ENCODE data around the gene NUP205. TPM values are rescaled to one million over a fixed set of nuclear protein-coding genes. Genes with fewer than 3 reads are reported as not detected.

NUP205 gene
- total and polyA plus RNA-seq, 2 of the 13 experiments (the other 11 are each of a cell fraction or from before 2014, with no cell fraction given), result 46.2 to 87.2 TPM

- in situ Hi-C loops (cut with HindIII; ENCODE audit: extremely low pct_ligation_motif_present, low pct_unique_long_range_greater_than_20kb), result loop anchor here (5.0 kb wide), 1 partner anchor 47 kb away; the partner anchor contains the start of gene NUP205
- FAIRE-seq (peak; percentile 80), ATAC-seq (peak; percentile 96), DNase-seq (ENCODE audit: low spot score) (peak; percentile 92)
- Histone ChIP-seq H3K36me3 (replicated peaks in 1 of 2; ENCODE audit: control insufficient read depth in 1 of 2, insufficient read depth in 2 of 2, low read length in 2 of 2) (0 out of 5 replicates have a peak, but pooled peaks cover 0 to 2% of the 10 kb centered on the region in 2 experiments), H3K9ac (ENCODE audit: insufficient read depth, low read depth, low read length) (peak within 1 kb of the TSS; percentile 93), H2AFZ (ENCODE audit: low read length) (peak within 1 kb of the TSS; percentile 94), H3K4me1 (ENCODE audit: insufficient read depth, low read length) (peaks cover 31% of the 10 kb centered on the region), H3K79me2 (ENCODE audit: insufficient read depth, low read length) (peaks cover 47% of the 10 kb centered on the region), H3K27me3 (ENCODE audit: control insufficient read depth in 1 of 2, insufficient read depth in 2 of 2, low read length in 2 of 2) (no peaks in the 10 kb centered on the region; a peak in 1 of 5 replicates), H4K20me1 (ENCODE audit: insufficient read depth, low read length) (peaks cover 8% of the 10 kb centered on the region), H3K4me3 (replicated peaks in 1 of 3; ENCODE audit: insufficient read depth in 1 of 3, low read depth in 2 of 3, low read length in 3 of 3) (peak within 1 kb of the TSS; percentile 82 to 92 (median 84)), H3K9me3 (ENCODE audit: low read length) (no peaks in the 10 kb centered on the region), H3K27ac (ENCODE audit: extremely low read length, insufficient read depth, low read length) (peak within 1 kb of the TSS; percentile 92), H3K4me2 (ENCODE audit: low read depth, low read length) (peak within 1 kb of the TSS; percentile 96)
- 3% methylated on average over 28 of the region's 55 CpGs for WGBS (ENCODE audit: low lambda C conversion rate)
- intact Hi-C loops (cut with micrococcal nuclease; ENCODE audit: unreplicated experiment), result loop anchor here (2.0 to 10.0 kb wide), 3 partner anchors 95 to 1525 kb away; no protein-coding TSS in a partner anchor
- ChIA-PET CTCF (ENCODE audit: low intra/inter-chr PET ratio, low total read pairs) (no interaction called here), POLR2A (interaction anchor here (0.8 kb wide), 1 partner anchor 48 kb away, joined by 3 read pairs; the partner anchor contains the start of gene NUP205)
- no TSS peak for BruUV-seq (replicated peaks)
- TF ChIP-seq PHF21A (CRISPR knock-in tag; IDR thresholded peaks at IDR 0.05) (no peak; the same call in 1 of the 2 replicates), ZNF607 (CRISPR knock-in tag; IDR thresholded peaks at IDR 0.05; ENCODE audit: borderline replicate concordance) (peak; percentile 79; the same call in 1 of the 2 replicates), ZBTB44 (CRISPR knock-in tag; IDR thresholded peaks at IDR 0.05) (no peak), ZNF878 (CRISPR knock-in tag; IDR thresholded peaks at IDR 0.05) (no peak), JARID2 (CRISPR knock-in tag; IDR thresholded peaks at IDR 0.05; ENCODE audit: insufficient replicate concordance) (no peak), ARID2 (CRISPR knock-in tag; IDR thresholded peaks at IDR 0.05; ENCODE audit: borderline replicate concordance) (no peak), TEAD3 (CRISPR knock-in tag; optimal IDR thresholded peaks at IDR 0.05; ENCODE audit: borderline replicate concordance) (peak; percentile 41), YEATS4 (CRISPR knock-in tag; IDR thresholded peaks at IDR 0.05; ENCODE audit: borderline replicate concordance) (peak; percentile 53; the same call in 1 of the 2 replicates), ZNF354B (CRISPR knock-in tag; IDR thresholded peaks at IDR 0.05) (no peak), ZNF335 (CRISPR knock-in tag; IDR thresholded peaks at IDR 0.05) (peak; percentile 99)
- TF ChIP-seq, protein P1, sequence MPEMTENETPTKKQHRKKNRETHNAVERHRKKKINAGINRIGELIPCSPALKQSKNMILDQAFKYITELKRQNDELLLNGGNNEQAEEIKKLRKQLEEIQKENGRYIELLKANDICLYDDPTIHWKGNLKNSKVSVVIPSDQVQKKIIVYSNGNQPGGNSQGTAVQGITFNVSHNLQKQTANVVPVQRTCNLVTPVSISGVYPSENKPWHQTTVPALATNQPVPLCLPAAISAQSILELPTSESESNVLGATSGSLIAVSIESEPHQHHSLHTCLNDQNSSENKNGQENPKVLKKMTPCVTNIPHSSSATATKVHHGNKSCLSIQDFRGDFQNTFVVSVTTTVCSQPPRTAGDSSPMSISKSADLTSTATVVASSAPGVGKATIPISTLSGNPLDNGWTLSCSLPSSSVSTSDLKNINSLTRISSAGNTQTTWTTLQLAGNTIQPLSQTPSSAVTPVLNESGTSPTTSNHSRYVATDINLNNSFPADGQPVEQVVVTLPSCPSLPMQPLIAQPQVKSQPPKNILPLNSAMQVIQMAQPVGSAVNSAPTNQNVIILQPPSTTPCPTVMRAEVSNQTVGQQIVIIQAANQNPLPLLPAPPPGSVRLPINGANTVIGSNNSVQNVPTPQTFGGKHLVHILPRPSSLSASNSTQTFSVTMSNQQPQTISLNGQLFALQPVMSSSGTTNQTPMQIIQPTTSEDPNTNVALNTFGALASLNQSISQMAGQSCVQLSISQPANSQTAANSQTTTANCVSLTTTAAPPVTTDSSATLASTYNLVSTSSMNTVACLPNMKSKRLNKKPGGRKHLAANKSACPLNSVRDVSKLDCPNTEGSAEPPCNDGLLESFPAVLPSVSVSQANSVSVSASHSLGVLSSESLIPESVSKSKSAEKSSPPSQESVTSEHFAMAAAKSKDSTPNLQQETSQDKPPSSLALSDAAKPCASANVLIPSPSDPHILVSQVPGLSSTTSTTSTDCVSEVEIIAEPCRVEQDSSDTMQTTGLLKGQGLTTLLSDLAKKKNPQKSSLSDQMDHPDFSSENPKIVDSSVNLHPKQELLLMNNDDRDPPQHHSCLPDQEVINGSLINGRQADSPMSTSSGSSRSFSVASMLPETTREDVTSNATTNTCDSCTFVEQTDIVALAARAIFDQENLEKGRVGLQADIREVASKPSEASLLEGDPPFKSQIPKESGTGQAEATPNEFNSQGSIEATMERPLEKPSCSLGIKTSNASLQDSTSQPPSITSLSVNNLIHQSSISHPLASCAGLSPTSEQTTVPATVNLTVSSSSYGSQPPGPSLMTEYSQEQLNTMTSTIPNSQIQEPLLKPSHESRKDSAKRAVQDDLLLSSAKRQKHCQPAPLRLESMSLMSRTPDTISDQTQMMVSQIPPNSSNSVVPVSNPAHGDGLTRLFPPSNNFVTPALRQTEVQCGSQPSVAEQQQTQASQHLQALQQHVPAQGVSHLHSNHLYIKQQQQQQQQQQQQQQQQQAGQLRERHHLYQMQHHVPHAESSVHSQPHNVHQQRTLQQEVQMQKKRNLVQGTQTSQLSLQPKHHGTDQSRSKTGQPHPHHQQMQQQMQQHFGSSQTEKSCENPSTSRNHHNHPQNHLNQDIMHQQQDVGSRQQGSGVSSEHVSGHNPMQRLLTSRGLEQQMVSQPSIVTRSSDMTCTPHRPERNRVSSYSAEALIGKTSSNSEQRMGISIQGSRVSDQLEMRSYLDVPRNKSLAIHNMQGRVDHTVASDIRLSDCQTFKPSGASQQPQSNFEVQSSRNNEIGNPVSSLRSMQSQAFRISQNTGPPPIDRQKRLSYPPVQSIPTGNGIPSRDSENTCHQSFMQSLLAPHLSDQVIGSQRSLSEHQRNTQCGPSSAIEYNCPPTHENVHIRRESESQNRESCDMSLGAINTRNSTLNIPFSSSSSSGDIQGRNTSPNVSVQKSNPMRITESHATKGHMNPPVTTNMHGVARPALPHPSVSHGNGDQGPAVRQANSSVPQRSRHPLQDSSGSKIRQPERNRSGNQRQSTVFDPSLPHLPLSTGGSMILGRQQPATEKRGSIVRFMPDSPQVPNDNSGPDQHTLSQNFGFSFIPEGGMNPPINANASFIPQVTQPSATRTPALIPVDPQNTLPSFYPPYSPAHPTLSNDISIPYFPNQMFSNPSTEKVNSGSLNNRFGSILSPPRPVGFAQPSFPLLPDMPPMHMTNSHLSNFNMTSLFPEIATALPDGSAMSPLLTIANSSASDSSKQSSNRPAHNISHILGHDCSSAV (CRISPR knock-in tag; IDR thresholded peaks at IDR 0.05; ENCODE audit: borderline replicate concordance), result no peak
- TF ChIP-seq, protein P2, sequence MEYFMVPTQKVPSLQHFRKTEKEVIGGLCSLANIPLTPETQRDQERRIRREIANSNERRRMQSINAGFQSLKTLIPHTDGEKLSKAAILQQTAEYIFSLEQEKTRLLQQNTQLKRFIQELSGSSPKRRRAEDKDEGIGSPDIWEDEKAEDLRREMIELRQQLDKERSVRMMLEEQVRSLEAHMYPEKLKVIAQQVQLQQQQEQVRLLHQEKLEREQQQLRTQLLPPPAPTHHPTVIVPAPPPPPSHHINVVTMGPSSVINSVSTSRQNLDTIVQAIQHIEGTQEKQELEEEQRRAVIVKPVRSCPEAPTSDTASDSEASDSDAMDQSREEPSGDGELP (IDR thresholded peaks at IDR 0.05; ENCODE audit: borderline replicate concordance, low read depth), result no peak
Observed at GRCh38 chr7:135509839-135510591, 47.7 kb upstream of the NUP205 start, which contains the start of gene CNOT4. TSS of gene CNOT4 (minus strand) at chr7:135510102. CDS start at chr7:135438331, 71,771 bp downstream.

Measured in HepG2 (cell line).